Coronary artery (tissue), 2 donors: ENCODE data around the gene FSTL4.

Source experiments
- DNase-seq: peaks from one replicate; pipeline ENCODE4 v3.0.0-alpha.2; 2017; ENCODE audit warnings: low spot score
- H3K27ac ChIP-seq, 2 donors: fragments of 200-600 bp; sonication (generic); one replicate each; pipeline ENCODE4 v1.5.1; 2016 to 2019
- H3K4me3 ChIP-seq: fragments of 200-600 bp; sonication (generic); 2 replicates; pipeline ENCODE4 v1.5.1; 2016; ENCODE audit warnings: mild to moderate bottlenecking, moderate library complexity
- TF ChIP-seq, protein P1 (sequence below): fragments of 200-600 bp; sonication (generic); IDR thresholded peaks from one replicate; pipeline ENCODE4 v1.5.1; 2019; ENCODE audit warnings: antibody characterized with exemption

FSTL4 gene

DNA sequence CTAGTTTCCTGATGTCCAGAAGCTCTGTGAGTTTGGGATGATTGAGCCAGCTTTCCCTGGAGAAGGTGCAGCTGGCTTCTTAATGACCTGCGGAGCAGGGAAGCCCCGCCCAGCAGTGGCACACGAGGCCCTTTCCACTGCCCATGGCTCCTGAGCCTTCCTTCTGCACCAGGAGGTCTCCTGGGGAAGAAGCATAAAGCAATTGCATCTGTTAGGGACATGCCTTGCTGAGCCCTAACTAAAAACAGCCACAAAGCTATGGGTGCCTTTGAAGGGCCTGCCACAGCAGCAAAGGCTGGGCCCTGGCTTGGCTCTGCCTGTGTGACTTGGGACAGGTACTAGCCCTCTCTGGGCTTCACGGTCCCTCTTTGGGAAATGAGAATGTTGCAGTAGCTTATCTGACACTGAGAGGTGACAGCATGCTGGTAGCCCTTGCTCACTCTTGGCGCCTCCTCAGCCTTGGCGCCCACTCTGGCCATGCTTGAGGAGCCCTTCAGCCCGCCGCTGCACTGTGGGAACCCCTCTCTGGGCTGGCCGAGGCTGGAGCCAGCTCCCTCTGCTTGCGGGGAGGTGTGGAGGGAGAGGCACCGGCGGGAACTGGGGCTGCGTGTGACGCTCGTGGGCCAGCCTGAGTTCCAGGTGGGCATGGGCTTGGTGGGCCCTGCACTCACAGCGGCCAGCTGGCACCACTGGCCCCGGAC lies 218.4 kb downstream of the FSTL4 start:
- Histone ChIP-seq H3K4me3 (no peak overlapping the region), H3K27ac (no peak overlapping the region)
- peak; percentile 29 for DNase-seq
- TF ChIP-seq, protein P1, sequence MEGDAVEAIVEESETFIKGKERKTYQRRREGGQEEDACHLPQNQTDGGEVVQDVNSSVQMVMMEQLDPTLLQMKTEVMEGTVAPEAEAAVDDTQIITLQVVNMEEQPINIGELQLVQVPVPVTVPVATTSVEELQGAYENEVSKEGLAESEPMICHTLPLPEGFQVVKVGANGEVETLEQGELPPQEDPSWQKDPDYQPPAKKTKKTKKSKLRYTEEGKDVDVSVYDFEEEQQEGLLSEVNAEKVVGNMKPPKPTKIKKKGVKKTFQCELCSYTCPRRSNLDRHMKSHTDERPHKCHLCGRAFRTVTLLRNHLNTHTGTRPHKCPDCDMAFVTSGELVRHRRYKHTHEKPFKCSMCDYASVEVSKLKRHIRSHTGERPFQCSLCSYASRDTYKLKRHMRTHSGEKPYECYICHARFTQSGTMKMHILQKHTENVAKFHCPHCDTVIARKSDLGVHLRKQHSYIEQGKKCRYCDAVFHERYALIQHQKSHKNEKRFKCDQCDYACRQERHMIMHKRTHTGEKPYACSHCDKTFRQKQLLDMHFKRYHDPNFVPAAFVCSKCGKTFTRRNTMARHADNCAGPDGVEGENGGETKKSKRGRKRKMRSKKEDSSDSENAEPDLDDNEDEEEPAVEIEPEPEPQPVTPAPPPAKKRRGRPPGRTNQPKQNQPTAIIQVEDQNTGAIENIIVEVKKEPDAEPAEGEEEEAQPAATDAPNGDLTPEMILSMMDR = no peak

DNA sequence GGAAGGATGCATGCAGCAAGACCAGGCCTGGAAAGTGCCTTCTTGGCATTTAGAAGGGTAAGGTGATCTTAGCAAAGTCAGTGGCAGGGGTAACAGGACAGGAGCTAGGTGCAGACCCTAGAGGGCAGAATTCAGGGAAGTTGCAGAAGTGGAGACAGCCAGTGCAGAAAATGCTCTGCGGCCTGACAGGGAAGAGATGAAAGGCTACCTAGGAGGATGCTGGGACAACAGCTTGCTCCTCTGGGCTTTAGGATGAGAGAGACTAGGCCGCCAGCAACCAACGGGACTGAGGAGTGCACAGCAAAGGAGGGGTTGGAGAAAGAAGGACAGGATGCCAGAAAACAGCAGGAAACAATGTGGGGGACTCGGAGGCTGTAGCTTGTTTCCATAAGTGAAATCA lies 219.9 kb downstream of the FSTL4 start:
- Histone ChIP-seq H3K4me3 (no peak overlapping the region), H3K27ac (no peak overlapping the region)
- DNase-seq = peak; percentile 46
- TF ChIP-seq, protein P1 = no peak

GRCh38 chr5:133391354-133392136 lies 220.8 kb downstream of the FSTL4 start:
- peak; percentile 41 for DNase-seq
- Histone ChIP-seq H3K4me3 (no peak overlapping the region), H3K27ac (no peak overlapping the region)
- TF ChIP-seq, protein P1 = no peak

DNA sequence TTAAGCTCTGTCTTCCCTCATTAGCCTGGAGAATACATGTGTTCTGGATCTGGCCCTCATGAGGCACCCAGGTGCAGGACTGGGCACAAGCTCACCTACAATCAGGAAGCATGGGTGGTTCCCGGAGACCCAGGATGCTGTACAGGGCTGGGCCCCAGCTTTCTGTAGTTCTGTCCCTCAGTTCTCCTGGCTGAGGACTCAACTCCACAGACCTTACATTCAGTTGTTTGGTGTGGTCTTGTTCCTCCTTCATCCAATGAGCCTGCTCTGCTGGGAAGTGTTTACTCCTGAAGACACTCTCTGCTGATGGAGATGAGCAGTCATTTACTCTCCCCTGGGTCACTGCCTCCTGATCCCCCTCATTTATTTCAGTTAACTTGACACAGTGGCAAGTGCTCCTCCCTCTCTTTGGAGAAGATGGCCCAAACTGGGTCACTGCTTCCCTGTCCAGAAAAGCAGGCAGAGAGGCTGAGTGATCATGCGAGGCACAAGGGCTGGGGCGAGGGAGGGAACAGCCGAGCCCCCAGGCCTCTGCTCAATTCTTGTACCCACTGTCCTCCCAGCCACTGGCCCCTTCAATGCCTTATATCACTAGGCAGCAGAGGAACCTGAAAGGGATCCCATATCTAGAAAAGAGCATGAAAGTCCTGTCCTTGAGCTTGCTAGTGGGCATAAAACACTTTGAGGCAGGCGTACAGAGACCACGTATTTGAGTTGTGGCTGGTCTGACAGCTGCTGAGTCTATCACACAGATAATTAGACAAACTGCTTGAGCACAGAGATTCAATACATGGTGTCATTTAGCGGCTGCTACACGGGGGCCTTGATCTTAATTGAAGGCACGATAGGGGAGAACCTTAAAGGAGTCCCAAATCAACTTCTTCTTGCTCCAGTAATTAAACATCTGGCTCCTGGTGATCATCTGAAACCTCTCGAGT lies 221.7 kb downstream of the FSTL4 start:
- Histone ChIP-seq H3K4me3 (no peak overlapping the region), H3K27ac (no peak overlapping the region)
- TF ChIP-seq, protein P1 = no peak
- DNase-seq = peak; percentile 63

- no peak overlapping the region for H3K4me3 ChIP-seq
- TF ChIP-seq, protein P1 = no peak
- peak; percentile 31 for DNase-seq
- H3K27ac ChIP-seq = no peak overlapping the region
Measured at GRCh38 chr5:133389066-133389590, 223.2 kb downstream of the FSTL4 start.

DNA sequence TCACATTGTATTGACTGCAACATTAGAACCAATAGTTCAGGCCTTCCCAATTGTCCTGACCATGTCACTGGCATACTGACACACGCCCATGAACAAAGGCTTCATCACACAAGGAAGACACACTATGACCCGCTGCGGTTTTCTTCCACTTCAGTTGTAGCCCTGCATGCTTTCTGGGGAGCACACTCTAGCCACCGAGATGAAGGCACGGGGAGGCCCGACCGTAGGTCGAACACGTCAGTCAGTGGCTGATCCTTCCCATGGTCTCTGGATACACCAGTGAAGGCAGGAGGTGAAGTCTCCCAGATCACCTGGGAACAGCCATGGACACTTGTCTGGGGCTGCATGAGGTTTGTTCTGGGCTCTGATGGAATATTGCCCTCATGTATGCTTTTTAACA lies 224.7 kb downstream of the FSTL4 start:
- peak; percentile 59 for DNase-seq
- Histone ChIP-seq H3K27ac (no peak overlapping the region), H3K4me3 (no peak overlapping the region)
- TF ChIP-seq, protein P1 = no peak
